WERI-Rb-1 (cell line): Measurements from ENCODE around the gene DNHD1.

ENCODE experiments used
- DNase-seq: peaks from one replicate; pipeline ENCODE4 v3.0.0-alpha.2; 2020
- H3K27ac ChIP-seq: fragments of 250-450 bp; sonication (Bioruptor Pico); 2 replicates; pipeline ENCODE4 v1.5.1; 2020; ENCODE audit warnings: mild to moderate bottlenecking, moderate library complexity
- H3K27me3 ChIP-seq: fragments of 250-450 bp; sonication (Bioruptor Pico); 2 replicates; pipeline ENCODE4 v1.5.1; 2021; ENCODE audit warnings: mild to moderate bottlenecking, low read depth, moderate library complexity; ENCODE audit not compliant: insufficient read depth, severe bottlenecking
- H3K36me3 ChIP-seq: fragments of 250-450 bp; sonication (Bioruptor Pico); 2 replicates; pipeline ENCODE4 v1.5.1; 2020; ENCODE audit warnings: mild to moderate bottlenecking, moderate library complexity
- H3K4me3 ChIP-seq: 2 replicates; pipeline ENCODE4 v1.5.1; 2011; ENCODE audit warnings: low read depth, mild to moderate bottlenecking, control low read depth, low read length
- H3K9me3 ChIP-seq: fragments of 250-450 bp; sonication (Bioruptor Pico); 2 replicates; pipeline ENCODE4 v1.5.1; 2021; ENCODE audit warnings: mild to moderate bottlenecking, moderate library complexity; ENCODE audit not compliant: severe bottlenecking
- TF ChIP-seq, protein P1 (sequence below): IDR thresholded peaks from 2 replicates; pipeline ENCODE4 v1.5.1; 2011; ENCODE audit warnings: low read depth, mild to moderate bottlenecking, control low read depth, inconsistent platforms, low read length

DNHD1 gene

GRCh38 chr11:6563121-6563619, 66.1 kb downstream of the DNHD1 start:
- no peaks in the 10 kb centered on the region for H3K36me3 ChIP-seq
- no peak overlapping the region for H3K27ac ChIP-seq
- H3K9me3 ChIP-seq = no peaks in the 10 kb centered on the region
- TF ChIP-seq, protein P1, sequence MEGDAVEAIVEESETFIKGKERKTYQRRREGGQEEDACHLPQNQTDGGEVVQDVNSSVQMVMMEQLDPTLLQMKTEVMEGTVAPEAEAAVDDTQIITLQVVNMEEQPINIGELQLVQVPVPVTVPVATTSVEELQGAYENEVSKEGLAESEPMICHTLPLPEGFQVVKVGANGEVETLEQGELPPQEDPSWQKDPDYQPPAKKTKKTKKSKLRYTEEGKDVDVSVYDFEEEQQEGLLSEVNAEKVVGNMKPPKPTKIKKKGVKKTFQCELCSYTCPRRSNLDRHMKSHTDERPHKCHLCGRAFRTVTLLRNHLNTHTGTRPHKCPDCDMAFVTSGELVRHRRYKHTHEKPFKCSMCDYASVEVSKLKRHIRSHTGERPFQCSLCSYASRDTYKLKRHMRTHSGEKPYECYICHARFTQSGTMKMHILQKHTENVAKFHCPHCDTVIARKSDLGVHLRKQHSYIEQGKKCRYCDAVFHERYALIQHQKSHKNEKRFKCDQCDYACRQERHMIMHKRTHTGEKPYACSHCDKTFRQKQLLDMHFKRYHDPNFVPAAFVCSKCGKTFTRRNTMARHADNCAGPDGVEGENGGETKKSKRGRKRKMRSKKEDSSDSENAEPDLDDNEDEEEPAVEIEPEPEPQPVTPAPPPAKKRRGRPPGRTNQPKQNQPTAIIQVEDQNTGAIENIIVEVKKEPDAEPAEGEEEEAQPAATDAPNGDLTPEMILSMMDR = no peak
- DNase-seq = no peak
- H3K27me3 ChIP-seq = no peaks in the 10 kb centered on the region
- H3K4me3 ChIP-seq = no peak overlapping the region

DNA sequence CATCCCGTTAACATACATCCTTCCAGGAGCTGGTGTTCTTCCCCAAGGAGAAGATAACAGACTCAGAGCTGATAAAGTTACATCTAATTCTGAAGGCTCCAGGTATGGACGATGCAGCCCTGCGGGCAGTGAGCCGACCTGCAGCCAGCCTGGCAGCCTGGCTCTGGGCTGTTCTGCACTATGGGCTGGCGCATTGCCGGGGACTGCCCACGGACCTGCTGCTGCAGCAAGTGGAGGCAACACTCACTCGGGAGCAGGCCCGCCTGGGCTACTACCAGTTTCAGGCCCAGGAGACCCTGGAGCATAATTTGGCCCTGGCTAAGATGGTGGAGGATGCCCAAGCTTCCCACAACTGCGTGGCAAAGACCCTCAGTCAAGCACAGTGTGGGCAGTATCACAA, 66.6 kb downstream of the DNHD1 start:
- Histone ChIP-seq H3K9me3 (no peaks in the 10 kb centered on the region), H3K4me3 (no peak overlapping the region), H3K27ac (no peak overlapping the region), H3K36me3 (no peaks in the 10 kb centered on the region), H3K27me3 (no peaks in the 10 kb centered on the region)
- no peak for DNase-seq
- TF ChIP-seq, protein P1 = no peak

- TF ChIP-seq, protein P1 = no peak
- H3K27ac ChIP-seq = no peak overlapping the region
- no peak overlapping the region for H3K4me3 ChIP-seq
- no peaks in the 10 kb centered on the region for H3K36me3 ChIP-seq
- no peak for DNase-seq
- no peaks in the 10 kb centered on the region for H3K9me3 ChIP-seq
- H3K27me3 ChIP-seq = no peaks in the 10 kb centered on the region
These were observed 68.2 kb downstream of the DNHD1 start for GRCh38 chr11:6565325-6565724.

- DNase-seq = no peak
- no peaks in the 10 kb centered on the region for H3K27me3 ChIP-seq
- H3K4me3 ChIP-seq = no peak overlapping the region
- TF ChIP-seq, protein P1 = no peak
- H3K9me3 ChIP-seq = no peaks in the 10 kb centered on the region
- no peaks in the 10 kb centered on the region for H3K36me3 ChIP-seq
- H3K27ac ChIP-seq = no peak overlapping the region
These were observed 69.1 kb downstream of the DNHD1 start for GRCh38 chr11:6565988-6566703.

GRCh38 chr11:6566704-6567370, 69.8 kb downstream of the DNHD1 start:
- Histone ChIP-seq H3K9me3 (no peaks in the 10 kb centered on the region), H3K27ac (no peak overlapping the region), H3K27me3 (no peaks in the 10 kb centered on the region), H3K36me3 (no peaks in the 10 kb centered on the region), H3K4me3 (no peak overlapping the region)
- TF ChIP-seq, protein P1 = no peak
- no peak for DNase-seq
